Esophagus muscularis mucosa (tissue), 3 donors: Measurements from ENCODE around the gene CLASP1.

Source experiments
- EP300 ChIP-seq: sonication (generic); formaldehyde crosslinking; IDR thresholded peaks from one replicate; pipeline ENCODE4 v1.6.1; 2017; ENCODE audit warnings: antibody characterized with exemption
- POLR2A ChIP-seq: fragments of 450-650 bp; IDR thresholded peaks from one replicate; pipeline ENCODE4 v1.6.1; 2017; ENCODE audit warnings: antibody characterized with exemption, moderate library complexity, mild to moderate bottlenecking, low read depth
- POLR2AphosphoS5 ChIP-seq, 2 donors: sonication (generic); formaldehyde crosslinking; IDR thresholded peaks; one replicate each; pipeline ENCODE4 v1.6.1; 2017; ENCODE audit warnings: antibody characterized with exemption in 2 of 2

GRCh38 chr2:121555008-121555407 lies 94.3 kb downstream of the CLASP1 start:
- TF ChIP-seq EP300 (no peak), POLR2AphosphoS5 (IDR thresholded peaks at IDR 0.05) (no peak), POLR2A (no peak)
